SK-N-SH (cell line): ENCODE results near the gene MCUB.

Experiments
- EP300 ChIP-seq, 2 experiments: IDR thresholded peaks; 2 replicates each; pipeline versions ENCODE4 v1.4.0 to v1.6.1; 2012; ENCODE audit warnings: borderline replicate concordance in 1 of 2, low read depth in 1 of 2, low read length in 1 of 2
- JUND ChIP-seq: IDR thresholded peaks from 2 replicates; pipeline ENCODE4 v1.4.0; 2012
- POLR2AphosphoS5 ChIP-seq: IDR thresholded peaks from 2 replicates; pipeline ENCODE4 v1.6.1; 2012; ENCODE audit warnings: low read depth, low read length
- RAD21 ChIP-seq: IDR thresholded peaks from 2 replicates; pipeline ENCODE4 v1.6.1; 2012; ENCODE audit warnings: mild to moderate bottlenecking, low read length
- TAF1 ChIP-seq: IDR thresholded peaks from 2 replicates; pipeline ENCODE4 v1.6.1; 2012; ENCODE audit warnings: low read depth, mild to moderate bottlenecking, low read length, moderate library complexity, borderline replicate concordance
- TCF12 ChIP-seq: IDR thresholded peaks from 2 replicates; pipeline ENCODE4 v1.4.0; 2012
- TF ChIP-seq, protein P1 (sequence below): fragments of 200-600 bp; sonication (generic); IDR thresholded peaks from 2 replicates; pipeline ENCODE4 v1.6.1; 2017; ENCODE audit warnings: antibody characterized with exemption, mild to moderate bottlenecking, moderate library complexity
- TF ChIP-seq, protein P2 (sequence below): fragments of 150-350 bp; IDR thresholded peaks from 2 replicates; pipeline ENCODE4 v1.6.1; 2017; ENCODE audit warnings: antibody characterized with exemption, low read length, low read depth, borderline replicate concordance
- TF ChIP-seq, protein P3 (sequence below): IDR thresholded peaks from 2 replicates; pipeline ENCODE4 v1.6.1; 2012; ENCODE audit warnings: mild to moderate bottlenecking, low read depth, low read length, moderate library complexity

DNA sequence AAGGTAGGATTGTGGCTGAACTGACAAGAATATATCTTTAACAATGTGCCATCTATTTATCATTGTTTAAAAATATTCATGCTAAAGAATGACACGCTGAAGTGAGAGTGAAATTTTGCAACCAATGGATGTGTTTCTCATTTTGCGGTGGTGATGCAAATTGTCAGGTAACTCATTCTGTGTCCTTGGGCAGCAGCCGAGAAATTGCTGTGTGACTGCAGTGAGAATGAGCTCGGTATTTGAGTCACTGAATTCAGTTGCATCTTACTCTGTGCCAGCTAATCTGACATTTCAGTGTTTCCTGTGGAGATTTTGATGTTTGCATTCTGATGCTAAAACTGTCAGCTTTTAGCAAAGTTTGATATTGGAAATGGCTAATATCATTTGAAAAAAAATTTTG lies 28.1 kb downstream of the MCUB start:
- TF ChIP-seq TAF1, result no peak
- TF ChIP-seq, protein P1, sequence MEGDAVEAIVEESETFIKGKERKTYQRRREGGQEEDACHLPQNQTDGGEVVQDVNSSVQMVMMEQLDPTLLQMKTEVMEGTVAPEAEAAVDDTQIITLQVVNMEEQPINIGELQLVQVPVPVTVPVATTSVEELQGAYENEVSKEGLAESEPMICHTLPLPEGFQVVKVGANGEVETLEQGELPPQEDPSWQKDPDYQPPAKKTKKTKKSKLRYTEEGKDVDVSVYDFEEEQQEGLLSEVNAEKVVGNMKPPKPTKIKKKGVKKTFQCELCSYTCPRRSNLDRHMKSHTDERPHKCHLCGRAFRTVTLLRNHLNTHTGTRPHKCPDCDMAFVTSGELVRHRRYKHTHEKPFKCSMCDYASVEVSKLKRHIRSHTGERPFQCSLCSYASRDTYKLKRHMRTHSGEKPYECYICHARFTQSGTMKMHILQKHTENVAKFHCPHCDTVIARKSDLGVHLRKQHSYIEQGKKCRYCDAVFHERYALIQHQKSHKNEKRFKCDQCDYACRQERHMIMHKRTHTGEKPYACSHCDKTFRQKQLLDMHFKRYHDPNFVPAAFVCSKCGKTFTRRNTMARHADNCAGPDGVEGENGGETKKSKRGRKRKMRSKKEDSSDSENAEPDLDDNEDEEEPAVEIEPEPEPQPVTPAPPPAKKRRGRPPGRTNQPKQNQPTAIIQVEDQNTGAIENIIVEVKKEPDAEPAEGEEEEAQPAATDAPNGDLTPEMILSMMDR, result no peak
- TF ChIP-seq, protein P2, sequence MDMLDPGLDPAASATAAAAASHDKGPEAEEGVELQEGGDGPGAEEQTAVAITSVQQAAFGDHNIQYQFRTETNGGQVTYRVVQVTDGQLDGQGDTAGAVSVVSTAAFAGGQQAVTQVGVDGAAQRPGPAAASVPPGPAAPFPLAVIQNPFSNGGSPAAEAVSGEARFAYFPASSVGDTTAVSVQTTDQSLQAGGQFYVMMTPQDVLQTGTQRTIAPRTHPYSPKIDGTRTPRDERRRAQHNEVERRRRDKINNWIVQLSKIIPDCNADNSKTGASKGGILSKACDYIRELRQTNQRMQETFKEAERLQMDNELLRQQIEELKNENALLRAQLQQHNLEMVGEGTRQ, result no peak
- no peak for TF ChIP-seq POLR2AphosphoS5
- TF ChIP-seq, protein P3, sequence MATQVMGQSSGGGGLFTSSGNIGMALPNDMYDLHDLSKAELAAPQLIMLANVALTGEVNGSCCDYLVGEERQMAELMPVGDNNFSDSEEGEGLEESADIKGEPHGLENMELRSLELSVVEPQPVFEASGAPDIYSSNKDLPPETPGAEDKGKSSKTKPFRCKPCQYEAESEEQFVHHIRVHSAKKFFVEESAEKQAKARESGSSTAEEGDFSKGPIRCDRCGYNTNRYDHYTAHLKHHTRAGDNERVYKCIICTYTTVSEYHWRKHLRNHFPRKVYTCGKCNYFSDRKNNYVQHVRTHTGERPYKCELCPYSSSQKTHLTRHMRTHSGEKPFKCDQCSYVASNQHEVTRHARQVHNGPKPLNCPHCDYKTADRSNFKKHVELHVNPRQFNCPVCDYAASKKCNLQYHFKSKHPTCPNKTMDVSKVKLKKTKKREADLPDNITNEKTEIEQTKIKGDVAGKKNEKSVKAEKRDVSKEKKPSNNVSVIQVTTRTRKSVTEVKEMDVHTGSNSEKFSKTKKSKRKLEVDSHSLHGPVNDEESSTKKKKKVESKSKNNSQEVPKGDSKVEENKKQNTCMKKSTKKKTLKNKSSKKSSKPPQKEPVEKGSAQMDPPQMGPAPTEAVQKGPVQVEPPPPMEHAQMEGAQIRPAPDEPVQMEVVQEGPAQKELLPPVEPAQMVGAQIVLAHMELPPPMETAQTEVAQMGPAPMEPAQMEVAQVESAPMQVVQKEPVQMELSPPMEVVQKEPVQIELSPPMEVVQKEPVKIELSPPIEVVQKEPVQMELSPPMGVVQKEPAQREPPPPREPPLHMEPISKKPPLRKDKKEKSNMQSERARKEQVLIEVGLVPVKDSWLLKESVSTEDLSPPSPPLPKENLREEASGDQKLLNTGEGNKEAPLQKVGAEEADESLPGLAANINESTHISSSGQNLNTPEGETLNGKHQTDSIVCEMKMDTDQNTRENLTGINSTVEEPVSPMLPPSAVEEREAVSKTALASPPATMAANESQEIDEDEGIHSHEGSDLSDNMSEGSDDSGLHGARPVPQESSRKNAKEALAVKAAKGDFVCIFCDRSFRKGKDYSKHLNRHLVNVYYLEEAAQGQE, result no peak
- no peak for TF ChIP-seq EP300 (IDR thresholded peaks at IDR 0.05; ENCODE audit: borderline replicate concordance in 1 of 2, low read depth in 1 of 2, low read length in 1 of 2)
- no peak for TF ChIP-seq TCF12
- TF ChIP-seq RAD21, result no peak
- TF ChIP-seq JUND, result no peak
